Glutamatergic neuron (in vitro differentiated cells): ENCODE measurements around the gene CLNK. TPM values are rescaled to one million over a fixed set of nuclear protein-coding genes. Genes with fewer than 3 reads are reported as not detected.

ENCODE experiments used
- DNase-seq: peaks from one replicate; pipeline ENCODE4 v3.0.0; 2022
- H3K27ac Mint-ChIP-seq: one replicate; pipeline ENCODE4 v1.8.0; 2020; ENCODE audit warnings: mild to moderate bottlenecking, mixed read lengths, inconsistent platforms; ENCODE audit not compliant: unreplicated experiment
- H3K27me3 Mint-ChIP-seq: one replicate; pipeline ENCODE4 v1.8.0; 2020; ENCODE audit warnings: mild to moderate bottlenecking, moderate library complexity, mixed read lengths, inconsistent platforms; ENCODE audit not compliant: unreplicated experiment
- H3K36me3 Mint-ChIP-seq: one replicate; pipeline ENCODE4 v1.8.0; 2020; ENCODE audit warnings: mild to moderate bottlenecking, mixed read lengths, inconsistent platforms; ENCODE audit not compliant: unreplicated experiment
- H3K4me1 Mint-ChIP-seq: one replicate; pipeline ENCODE4 v1.8.0; 2020; ENCODE audit warnings: mild to moderate bottlenecking, low read depth, mixed read lengths, inconsistent platforms; ENCODE audit not compliant: unreplicated experiment
- H3K4me3 Mint-ChIP-seq: one replicate; pipeline ENCODE4 v1.8.0; 2020; ENCODE audit warnings: mild to moderate bottlenecking, mixed read lengths, inconsistent platforms; ENCODE audit not compliant: unreplicated experiment
- H3K9me3 Mint-ChIP-seq: one replicate; pipeline ENCODE4 v1.8.0; 2020; ENCODE audit warnings: mild to moderate bottlenecking, moderate library complexity, mixed read lengths, inconsistent platforms; ENCODE audit not compliant: unreplicated experiment
- total RNA-seq: library from RNA; stranded (reverse); fragmentation: NEBNext Ultra II Directional; extraction: Animal tissue kit (Norgen Biotek cat#: 25700); gene quantifications from one replicate; pipeline ENCODE4 v1.2.1, GENCODE V29; 2021; ENCODE audit not compliant: unreplicated experiment
- TF ChIP-seq, protein P1 (sequence below): fragments of 200-600 bp; sonication (generic); IDR thresholded peaks from one replicate; pipeline ENCODE4 v1.5.0; 2021; ENCODE audit not compliant: partially characterized antibody, unreplicated experiment

Gene CLNK
- total RNA-seq, 1 donor from 2014 or later: not detected

DNA sequence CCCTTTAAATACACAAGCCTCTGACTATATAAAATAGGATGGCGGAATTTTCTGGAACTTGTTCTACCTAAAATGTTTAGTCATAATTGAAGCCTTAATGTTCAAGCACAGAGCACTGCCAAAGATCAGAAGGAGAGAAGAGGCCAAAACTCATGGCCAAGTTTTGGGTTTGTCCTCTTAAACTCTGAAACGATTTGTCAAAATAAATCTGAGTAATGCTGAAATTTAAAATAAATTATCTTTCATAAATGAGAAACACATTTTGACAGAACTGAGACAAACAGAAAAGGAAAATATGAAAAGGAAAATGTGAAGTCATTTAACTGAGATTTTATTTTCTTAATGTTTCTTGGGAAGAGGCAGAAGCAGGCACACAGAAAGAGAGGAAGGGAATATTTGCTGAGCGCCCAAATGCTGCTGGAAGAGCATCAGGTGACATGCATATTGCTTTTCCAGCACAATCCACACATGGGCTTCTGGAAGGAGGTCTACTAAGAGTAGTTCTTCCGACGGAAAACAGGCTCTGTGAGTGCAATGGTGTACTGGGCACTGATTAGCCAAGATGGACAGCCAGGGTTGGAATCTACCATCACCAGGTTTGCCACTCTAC lies 179.9 kb downstream of the CLNK start:
- Mint-ChIP-seq H3K9me3 (no peaks in the 10 kb centered on the region), H3K27me3 (no peaks in the 10 kb centered on the region), H3K4me3 (no peak overlapping the region), H3K27ac (no peak overlapping the region), H3K4me1 (no peaks in the 10 kb centered on the region), H3K36me3 (no peaks in the 10 kb centered on the region)
- DNase-seq: no peak
- TF ChIP-seq, protein P1, sequence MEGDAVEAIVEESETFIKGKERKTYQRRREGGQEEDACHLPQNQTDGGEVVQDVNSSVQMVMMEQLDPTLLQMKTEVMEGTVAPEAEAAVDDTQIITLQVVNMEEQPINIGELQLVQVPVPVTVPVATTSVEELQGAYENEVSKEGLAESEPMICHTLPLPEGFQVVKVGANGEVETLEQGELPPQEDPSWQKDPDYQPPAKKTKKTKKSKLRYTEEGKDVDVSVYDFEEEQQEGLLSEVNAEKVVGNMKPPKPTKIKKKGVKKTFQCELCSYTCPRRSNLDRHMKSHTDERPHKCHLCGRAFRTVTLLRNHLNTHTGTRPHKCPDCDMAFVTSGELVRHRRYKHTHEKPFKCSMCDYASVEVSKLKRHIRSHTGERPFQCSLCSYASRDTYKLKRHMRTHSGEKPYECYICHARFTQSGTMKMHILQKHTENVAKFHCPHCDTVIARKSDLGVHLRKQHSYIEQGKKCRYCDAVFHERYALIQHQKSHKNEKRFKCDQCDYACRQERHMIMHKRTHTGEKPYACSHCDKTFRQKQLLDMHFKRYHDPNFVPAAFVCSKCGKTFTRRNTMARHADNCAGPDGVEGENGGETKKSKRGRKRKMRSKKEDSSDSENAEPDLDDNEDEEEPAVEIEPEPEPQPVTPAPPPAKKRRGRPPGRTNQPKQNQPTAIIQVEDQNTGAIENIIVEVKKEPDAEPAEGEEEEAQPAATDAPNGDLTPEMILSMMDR: no peak

DNA sequence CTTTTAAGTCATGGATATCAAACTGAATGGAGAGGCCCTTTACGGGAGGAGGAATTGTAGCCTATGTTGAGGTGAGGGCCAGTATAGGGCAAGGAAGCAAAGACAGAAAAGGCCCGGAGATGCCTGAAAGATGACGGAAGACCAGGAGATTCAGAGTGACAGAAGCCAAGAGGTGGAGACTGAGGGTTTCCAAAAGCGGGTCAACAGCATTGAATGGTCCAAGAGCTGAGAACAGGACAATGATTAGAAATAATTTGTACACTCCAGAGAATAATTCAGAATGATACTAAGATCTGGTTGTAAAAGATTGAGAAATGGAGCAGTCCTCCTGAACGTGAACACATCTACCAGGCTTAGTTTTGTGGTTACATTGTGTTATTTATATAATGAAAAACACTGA lies 181.9 kb downstream of the CLNK start:
- no peak overlapping the region for H3K4me3 Mint-ChIP-seq
- H3K4me1 Mint-ChIP-seq: no peaks in the 10 kb centered on the region
- TF ChIP-seq, protein P1: no peak
- no peaks in the 10 kb centered on the region for H3K9me3 Mint-ChIP-seq
- no peaks in the 10 kb centered on the region for H3K36me3 Mint-ChIP-seq
- no peaks in the 10 kb centered on the region for H3K27me3 Mint-ChIP-seq
- H3K27ac Mint-ChIP-seq: no peak overlapping the region
- no peak for DNase-seq

DNA sequence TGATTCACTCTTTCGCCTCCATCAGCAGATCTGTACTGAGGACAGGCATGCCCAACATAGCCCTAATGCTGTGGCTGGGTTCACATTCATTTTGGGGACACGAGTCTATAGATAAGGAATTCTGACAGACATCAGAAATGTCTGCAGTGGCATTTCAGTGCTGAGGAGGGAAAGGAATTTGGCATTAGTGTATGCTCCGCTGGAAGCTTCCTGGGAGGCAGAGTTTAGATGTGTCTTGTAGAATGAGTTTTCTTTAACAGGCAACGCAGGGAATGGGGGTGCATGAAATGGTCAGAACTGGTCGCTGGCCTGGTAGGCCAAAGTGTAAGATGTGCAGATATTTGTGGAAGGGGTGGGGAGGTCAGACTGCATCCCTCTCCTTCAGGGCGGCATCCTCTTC lies 183.8 kb downstream of the CLNK start:
- Mint-ChIP-seq H3K9me3 (no peaks in the 10 kb centered on the region), H3K36me3 (no peaks in the 10 kb centered on the region), H3K27ac (no peak overlapping the region), H3K27me3 (no peaks in the 10 kb centered on the region), H3K4me3 (no peak overlapping the region), H3K4me1 (no peaks in the 10 kb centered on the region)
- TF ChIP-seq, protein P1: no peak
- no peak for DNase-seq

DNA sequence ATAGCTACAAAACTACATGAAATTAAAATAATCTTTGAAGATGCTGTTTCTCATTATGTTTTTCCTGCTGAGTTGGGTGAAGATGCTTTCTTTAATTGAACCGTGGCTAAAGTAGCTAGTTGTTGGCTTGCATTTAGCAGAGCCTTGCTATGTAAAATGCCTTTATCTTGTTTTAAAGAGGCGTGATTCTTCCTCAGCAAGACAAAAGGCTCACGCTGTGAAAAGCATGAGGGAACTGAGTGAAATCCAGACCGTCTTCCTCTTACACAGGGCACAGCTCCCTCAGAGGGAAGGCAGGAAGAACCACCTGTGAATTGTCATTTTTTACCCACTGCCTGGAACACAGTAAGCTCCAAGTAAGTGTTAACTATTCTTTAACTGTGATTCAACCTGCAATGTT lies 188.4 kb downstream of the CLNK start:
- Mint-ChIP-seq H3K36me3 (no peaks in the 10 kb centered on the region), H3K27me3 (no peaks in the 10 kb centered on the region), H3K27ac (no peak overlapping the region), H3K4me1 (no peaks in the 10 kb centered on the region), H3K9me3 (no peaks in the 10 kb centered on the region), H3K4me3 (no peak overlapping the region)
- TF ChIP-seq, protein P1: no peak
- DNase-seq: no peak

DNA sequence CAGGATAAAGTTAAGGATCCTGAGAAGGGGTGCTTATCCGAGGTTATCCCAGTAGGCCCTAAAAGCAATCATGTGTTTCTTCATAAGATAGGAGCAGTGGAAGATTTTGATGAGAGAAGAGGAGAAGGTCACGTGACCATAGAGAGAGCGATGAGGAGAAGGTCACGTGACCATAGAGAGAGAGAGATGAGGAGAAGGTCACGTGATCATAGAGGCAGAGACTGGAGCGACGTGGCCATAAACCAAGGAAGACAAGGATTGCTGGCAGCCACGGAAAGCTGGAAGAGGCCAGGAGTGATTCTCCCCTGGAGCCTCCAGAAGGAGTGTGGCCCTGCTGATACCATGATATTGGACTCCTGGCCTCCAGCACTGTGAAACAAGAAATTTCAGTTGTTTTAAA lies 188.9 kb downstream of the CLNK start:
- Mint-ChIP-seq H3K4me1 (no peaks in the 10 kb centered on the region), H3K27ac (no peak overlapping the region), H3K9me3 (no peaks in the 10 kb centered on the region), H3K27me3 (no peaks in the 10 kb centered on the region), H3K4me3 (no peak overlapping the region), H3K36me3 (no peaks in the 10 kb centered on the region)
- DNase-seq: no peak
- TF ChIP-seq, protein P1: no peak
